LNCAP (cell line): ENCODE results near the gene MIDN.

ENCODE experiments used
- TF ChIP-seq, protein P1 (sequence below): fragments of 450-650 bp; IDR thresholded peaks from 2 replicates; pipeline ENCODE4 v1.5.1; 2017; ENCODE audit warnings: mild to moderate bottlenecking

Gene MIDN

GRCh38 chr19:1307755-1308303, 59.4 kb downstream of the MIDN start:
- TF ChIP-seq, protein P1, sequence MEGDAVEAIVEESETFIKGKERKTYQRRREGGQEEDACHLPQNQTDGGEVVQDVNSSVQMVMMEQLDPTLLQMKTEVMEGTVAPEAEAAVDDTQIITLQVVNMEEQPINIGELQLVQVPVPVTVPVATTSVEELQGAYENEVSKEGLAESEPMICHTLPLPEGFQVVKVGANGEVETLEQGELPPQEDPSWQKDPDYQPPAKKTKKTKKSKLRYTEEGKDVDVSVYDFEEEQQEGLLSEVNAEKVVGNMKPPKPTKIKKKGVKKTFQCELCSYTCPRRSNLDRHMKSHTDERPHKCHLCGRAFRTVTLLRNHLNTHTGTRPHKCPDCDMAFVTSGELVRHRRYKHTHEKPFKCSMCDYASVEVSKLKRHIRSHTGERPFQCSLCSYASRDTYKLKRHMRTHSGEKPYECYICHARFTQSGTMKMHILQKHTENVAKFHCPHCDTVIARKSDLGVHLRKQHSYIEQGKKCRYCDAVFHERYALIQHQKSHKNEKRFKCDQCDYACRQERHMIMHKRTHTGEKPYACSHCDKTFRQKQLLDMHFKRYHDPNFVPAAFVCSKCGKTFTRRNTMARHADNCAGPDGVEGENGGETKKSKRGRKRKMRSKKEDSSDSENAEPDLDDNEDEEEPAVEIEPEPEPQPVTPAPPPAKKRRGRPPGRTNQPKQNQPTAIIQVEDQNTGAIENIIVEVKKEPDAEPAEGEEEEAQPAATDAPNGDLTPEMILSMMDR = no peak

GRCh38 chr19:1308718-1309117, 60.3 kb downstream of the MIDN start:
- TF ChIP-seq, protein P1 = no peak
